IgD-negative memory B cell (primary cell): ENCODE data around the gene TNXB. TPM values are rescaled to one million over a fixed set of nuclear protein-coding genes. Genes with fewer than 3 reads are reported as not detected.

Source experiments
- polyA plus RNA-seq: library from polyadenylated mRNA; unstranded; fragments of 300-500 nt; fragmentation: Illumina TruSeq; gene quantifications from one replicate; pipeline ENCODE4 v1.2.3, GENCODE V29; 2021

Gene TNXB
- polyA plus RNA-seq, 1 donor from 2014 or later = 0.21 TPM

Other genes with a start within 250 kb of the TNXB start
- gene NEU1, start 246.5 kb downstream of the TNXB start, polyA plus RNA-seq = 25.0 TPM
- not detected for gene SLC44A4, start 230.3 kb downstream of the TNXB start, polyA plus RNA-seq
- 49.3 TPM for gene EHMT2, start 211.6 kb downstream of the TNXB start, polyA plus RNA-seq
- gene ZBTB12, start 207.3 kb downstream of the TNXB start, polyA plus RNA-seq = not detected
- not detected for gene C2, start 181.6 kb downstream of the TNXB start, polyA plus RNA-seq
- not detected for gene CFB, start 163.2 kb downstream of the TNXB start, polyA plus RNA-seq
- gene NELFE, start 150.4 kb downstream of the TNXB start, polyA plus RNA-seq = 51.3 TPM
- 12.7 TPM for gene SKIC2, start 150.2 kb downstream of the TNXB start, polyA plus RNA-seq
- 16.2 TPM for gene DXO, start 137.2 kb downstream of the TNXB start, polyA plus RNA-seq
- 0.23 TPM for gene C4A, start 127.3 kb downstream of the TNXB start, polyA plus RNA-seq
- not detected for gene C4B, start 94.5 kb downstream of the TNXB start, polyA plus RNA-seq
- not detected for gene CYP21A2, start 70.9 kb downstream of the TNXB start, polyA plus RNA-seq
- 25.5 TPM for gene ATF6B, start 18.9 kb upstream of the TNXB start, polyA plus RNA-seq
- 4.1 TPM for gene FKBPL, start 20.9 kb upstream of the TNXB start, polyA plus RNA-seq
- not detected for gene PRRT1, start 42.6 kb upstream of the TNXB start, polyA plus RNA-seq
- 1.5 TPM for gene PPT2, start 44.8 kb upstream of the TNXB start, polyA plus RNA-seq
- not detected for gene EGFL8, start 55.3 kb upstream of the TNXB start, polyA plus RNA-seq
- 17.2 TPM for gene AGPAT1, start 66.7 kb upstream of the TNXB start, polyA plus RNA-seq
- gene RNF5, start 69.1 kb upstream of the TNXB start, polyA plus RNA-seq = 88.8 TPM
- gene AGER, start 74.9 kb upstream of the TNXB start, polyA plus RNA-seq = 0.58 TPM
- gene PBX2, start 80.9 kb upstream of the TNXB start, polyA plus RNA-seq = 3.3 TPM
- 156 TPM for gene GPSM3, start 83.3 kb upstream of the TNXB start, polyA plus RNA-seq
- gene NOTCH4, start 114.7 kb upstream of the TNXB start, polyA plus RNA-seq = 4.9 TPM